Spleen (tissue), 7 donors: ENCODE measurements around the gene DPM2.
A peak's percentile ranks its signal among the peaks of the same experiment; 100 is the strongest.

Experiments
- CTCF ChIP-seq, 11 experiments: fragments of 200-600 bp in 7 of 11; fragments of 450-650 bp in 4 of 11; sonication (generic) in 4 of 11; IDR thresholded peaks in 8 of 11; conservative IDR thresholded peaks in 3 of 11; 1 replicate in 7 of 11; 2 replicates in 4 of 11; pipeline versions ENCODE4 v1.4.0 to v1.8.0; 2016 to 2021; ENCODE audit warnings: antibody characterized with exemption in 11 of 11, inconsistent platforms in 4 of 11, mild to moderate bottlenecking in 1 of 11
- POLR2A ChIP-seq, 3 donors: fragments of 450-650 bp; IDR thresholded peaks; one replicate each; pipeline ENCODE4 v1.5.1; 2017; ENCODE audit warnings: antibody characterized with exemption in 3 of 3, mild to moderate bottlenecking in 1 of 3
- POLR2AphosphoS5 ChIP-seq, 3 donors: sonication (generic); formaldehyde crosslinking; IDR thresholded peaks; one replicate each; pipeline ENCODE4 v1.5.1; 2017; ENCODE audit warnings: antibody characterized with exemption in 3 of 3
- donor health status: DM: no; HTN: no; CAD: no; lungs with moderate emphysema.
- donor health status: DM: no; HTN: no; CAD: no.
- donor health status: DM: no; HTN: no; CAD: no.

- TF ChIP-seq CTCF (IDR thresholded peaks at IDR 0.05 in 8 of 11, conservative IDR thresholded peaks at IDR 0.05 in 3 of 11): no peak
- peak in 1 of 3 donors; percentile 25 for TF ChIP-seq POLR2A (IDR thresholded peaks at IDR 0.05)
- TF ChIP-seq POLR2AphosphoS5 (IDR thresholded peaks at IDR 0.05): peak; percentile 53 to 77 (median 71)
Measured at GRCh38 chr9:127970401-127971313, 33.0 kb upstream of the DPM2 start.
